ENCODE measurements around the gene SEZ6. TPM values are rescaled to one million over a fixed set of nuclear protein-coding genes. Genes with fewer than 3 reads are reported as not detected.

Gene SEZ6
- not detected in 2 replicates for total RNA-seq (2014; rRNA removed)
- polyA plus RNA-seq (2012) = 0.10 TPM

GRCh38 chr17:29005936-29006511 is at the start of gene SEZ6:
SEZ6 (minus strand) TSS chr17:29006033; CDS start chr17:29005869, 164 bp downstream.
- DNase-seq (ENCODE audit: low read depth) = peak; percentile 52

- DNase-seq (ENCODE audit: low read depth) = no peak
Observed at GRCh38 chr17:29054835-29055234, 49.0 kb upstream of the SEZ6 start.

- DNase-seq (ENCODE audit: low read depth) = no peak
Observed at GRCh38 chr17:29051731-29052130, 45.9 kb upstream of the SEZ6 start.

- no peak for DNase-seq (ENCODE audit: low read depth)
Observed at GRCh38 chr17:29051194-29051593, 45.4 kb upstream of the SEZ6 start.

GRCh38 chr17:29050176-29050575 is 44.3 kb upstream of the SEZ6 start:
- no peak for DNase-seq (ENCODE audit: low read depth)

- peak; percentile 58 for DNase-seq (ENCODE audit: low read depth)
Observed at GRCh38 chr17:29049541-29050145, 43.8 kb upstream of the SEZ6 start.

GRCh38 chr17:29048440-29049368 is 42.9 kb upstream of the SEZ6 start:
- peak; percentile 94 for DNase-seq (ENCODE audit: low read depth)

- peak; percentile 26 for DNase-seq (ENCODE audit: low read depth)
Observed at GRCh38 chr17:29046473-29046839, 40.6 kb upstream of the SEZ6 start.

GRCh38 chr17:29045734-29046472 is 40.1 kb upstream of the SEZ6 start:
- DNase-seq (ENCODE audit: low read depth) = no peak

GRCh38 chr17:29045026-29045425 is 39.2 kb upstream of the SEZ6 start:
- no peak for DNase-seq (ENCODE audit: low read depth)

GRCh38 chr17:29043539-29044145 is 37.8 kb upstream of the SEZ6 start:
- DNase-seq (ENCODE audit: low read depth) = no peak

GRCh38 chr17:29042679-29043538 is 37.1 kb upstream of the SEZ6 start, which contains the start of gene PIPOX:
PIPOX (plus strand) TSS chr17:29043141; CDS start chr17:29043226, 85 bp downstream.
- peak; percentile 69 for DNase-seq (ENCODE audit: low read depth)

- no peak for DNase-seq (ENCODE audit: low read depth)
Observed at GRCh38 chr17:29042026-29042678, 36.3 kb upstream of the SEZ6 start.

GRCh38 chr17:29041571-29041970 is 35.7 kb upstream of the SEZ6 start:
- DNase-seq (ENCODE audit: low read depth) = no peak

GRCh38 chr17:29041091-29041490 is 35.3 kb upstream of the SEZ6 start:
- no peak for DNase-seq (ENCODE audit: low read depth)

GRCh38 chr17:29039764-29040598 is 34.1 kb upstream of the SEZ6 start:
- DNase-seq (ENCODE audit: low read depth) = peak; percentile 98

GRCh38 chr17:29038085-29038795 is 32.4 kb upstream of the SEZ6 start:
- DNase-seq (ENCODE audit: low read depth) = no peak

- DNase-seq (ENCODE audit: low read depth) = no peak
Observed at GRCh38 chr17:29037739-29038084, 31.9 kb upstream of the SEZ6 start.
